ENCODE data around the gene NCLN. TPM values are rescaled to one million over a fixed set of nuclear protein-coding genes. Genes with fewer than 3 reads are reported as not detected.
"Not testable (repeated sequence)": the region's sequence is repeated elsewhere in the genome, so short reads cannot be mapped to it uniquely, and the experiment has no call there.

Gene NCLN
- total RNA-seq, 1 donor, result 52.7 TPM

- no peak overlapping the region for H3K4me3 ChIP-seq (ENCODE audit: low read depth, low read length)
- no peak for DNase-seq (ENCODE audit: low read depth)
- TF ChIP-seq, protein P1, sequence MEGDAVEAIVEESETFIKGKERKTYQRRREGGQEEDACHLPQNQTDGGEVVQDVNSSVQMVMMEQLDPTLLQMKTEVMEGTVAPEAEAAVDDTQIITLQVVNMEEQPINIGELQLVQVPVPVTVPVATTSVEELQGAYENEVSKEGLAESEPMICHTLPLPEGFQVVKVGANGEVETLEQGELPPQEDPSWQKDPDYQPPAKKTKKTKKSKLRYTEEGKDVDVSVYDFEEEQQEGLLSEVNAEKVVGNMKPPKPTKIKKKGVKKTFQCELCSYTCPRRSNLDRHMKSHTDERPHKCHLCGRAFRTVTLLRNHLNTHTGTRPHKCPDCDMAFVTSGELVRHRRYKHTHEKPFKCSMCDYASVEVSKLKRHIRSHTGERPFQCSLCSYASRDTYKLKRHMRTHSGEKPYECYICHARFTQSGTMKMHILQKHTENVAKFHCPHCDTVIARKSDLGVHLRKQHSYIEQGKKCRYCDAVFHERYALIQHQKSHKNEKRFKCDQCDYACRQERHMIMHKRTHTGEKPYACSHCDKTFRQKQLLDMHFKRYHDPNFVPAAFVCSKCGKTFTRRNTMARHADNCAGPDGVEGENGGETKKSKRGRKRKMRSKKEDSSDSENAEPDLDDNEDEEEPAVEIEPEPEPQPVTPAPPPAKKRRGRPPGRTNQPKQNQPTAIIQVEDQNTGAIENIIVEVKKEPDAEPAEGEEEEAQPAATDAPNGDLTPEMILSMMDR (IDR thresholded peaks at IDR 0.05; ENCODE audit: insufficient read depth, low read depth, low read length), result no peak
Observed at GRCh38 chr19:3202346-3202745, 16.6 kb downstream of the NCLN start.

GRCh38 chr19:3202895-3203294 lies 17.2 kb downstream of the NCLN start:
- not testable (repeated sequence) for H3K4me3 ChIP-seq (ENCODE audit: low read depth, low read length); DNase-seq (ENCODE audit: low read depth)

DNA sequence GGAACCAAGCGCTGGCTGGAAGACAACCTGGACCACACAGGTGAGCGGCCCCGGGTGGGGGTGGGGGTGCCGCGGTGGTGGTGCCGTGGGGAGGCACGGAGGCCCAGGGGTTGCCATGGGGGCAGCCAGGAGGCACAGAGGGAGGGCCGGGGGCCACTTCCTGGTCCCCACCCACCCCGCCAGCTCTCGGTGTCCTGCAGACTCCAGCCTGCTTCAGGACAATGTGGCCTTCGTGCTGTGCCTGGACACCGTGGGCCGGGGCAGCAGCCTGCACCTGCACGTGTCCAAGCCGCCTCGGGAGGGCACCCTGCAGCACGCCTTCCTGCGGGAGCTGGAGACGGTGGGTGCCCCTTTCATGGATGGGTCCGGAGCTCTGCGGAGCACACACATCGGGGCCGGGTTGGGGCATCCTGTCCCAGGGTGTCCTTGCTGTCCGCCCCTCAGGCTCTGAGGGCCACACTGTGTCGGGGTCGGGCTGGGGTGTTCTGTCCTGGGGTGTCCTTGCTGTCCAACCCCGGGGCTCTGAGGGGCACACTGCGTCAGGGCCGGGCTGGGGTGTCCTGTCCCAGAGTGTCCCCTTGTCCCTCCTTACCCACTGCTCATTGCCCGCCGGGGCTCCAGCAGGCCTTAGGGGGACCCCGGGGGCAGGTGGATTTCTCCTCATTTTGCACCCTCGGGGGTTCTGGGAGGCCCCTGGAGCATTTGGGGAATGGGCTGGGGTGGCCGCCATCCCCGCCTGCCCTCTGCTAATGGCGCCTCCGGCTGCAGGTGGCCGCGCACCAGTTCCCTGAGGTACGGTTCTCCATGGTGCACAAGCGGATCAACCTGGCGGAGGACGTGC lies 18.3 kb downstream of the NCLN start:
- TF ChIP-seq, protein P1 (IDR thresholded peaks at IDR 0.05; ENCODE audit: insufficient read depth, low read depth, low read length), result no peak

GRCh38 chr19:3204646-3205275 lies 19.0 kb downstream of the NCLN start:
- no peak overlapping the region for H3K4me3 ChIP-seq (ENCODE audit: low read depth, low read length)
- TF ChIP-seq, protein P1 (IDR thresholded peaks at IDR 0.05; ENCODE audit: insufficient read depth, low read depth, low read length), result no peak
- no peak for DNase-seq (ENCODE audit: low read depth)

More for the DNA sequence above, 18.3 kb downstream of the NCLN start:
- DNase-seq (ENCODE audit: low read depth), result no peak
- H3K4me3 ChIP-seq (ENCODE audit: low read depth, low read length), result no peak overlapping the region

DNA sequence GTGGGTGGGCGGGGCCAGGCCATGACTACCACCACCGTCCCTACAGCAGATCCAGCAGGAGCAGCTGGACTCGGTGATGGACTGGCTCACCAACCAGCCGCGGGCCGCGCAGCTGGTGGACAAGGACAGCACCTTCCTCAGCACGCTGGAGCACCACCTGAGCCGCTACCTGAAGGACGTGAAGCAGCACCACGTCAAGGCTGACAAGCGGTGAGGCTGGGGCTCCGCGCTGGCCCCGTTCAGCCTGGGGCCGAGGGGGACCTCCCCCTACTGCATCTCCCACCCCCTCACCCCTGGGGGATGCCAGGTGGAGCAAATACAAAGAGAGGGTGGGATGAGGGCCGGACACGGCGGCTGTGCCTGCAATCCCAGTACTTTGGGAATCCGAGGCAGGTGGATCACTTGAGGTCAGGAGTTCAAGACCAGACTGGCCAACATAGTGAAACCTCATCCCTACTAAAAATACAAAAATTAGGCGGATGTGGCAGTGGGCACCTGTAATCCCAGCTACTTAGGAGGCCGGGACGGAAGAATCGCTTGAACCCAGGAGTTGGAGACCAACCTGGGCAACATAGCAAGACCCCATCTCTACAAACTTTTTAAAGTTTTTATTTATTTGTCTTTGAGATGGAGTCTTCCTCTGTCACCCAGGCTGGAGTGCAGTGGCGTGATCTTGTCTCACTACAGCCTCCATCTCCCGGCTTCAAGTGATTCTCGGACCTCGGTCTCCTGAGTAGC lies 20.7 kb downstream of the NCLN start:
- no peak overlapping the region for H3K4me3 ChIP-seq (ENCODE audit: low read depth, low read length)

GRCh38 chr19:3207461-3208242 lies 21.9 kb downstream of the NCLN start:
- H3K4me3 ChIP-seq (ENCODE audit: low read depth, low read length), result no peak overlapping the region
- DNase-seq (ENCODE audit: low read depth), result no peak
- TF ChIP-seq, protein P1 (IDR thresholded peaks at IDR 0.05; ENCODE audit: insufficient read depth, low read depth, low read length), result no peak

More for the DNA sequence above, 20.7 kb downstream of the NCLN start:
- TF ChIP-seq, protein P1 (IDR thresholded peaks at IDR 0.05; ENCODE audit: insufficient read depth, low read depth, low read length), result no peak
- DNase-seq (ENCODE audit: low read depth), result no peak
